Neural progenitor cell (in vitro differentiated cells): ENCODE results near the gene CLN5. TPM values are rescaled to one million over a fixed set of nuclear protein-coding genes. Genes with fewer than 3 reads are reported as not detected.

Source experiments
- DNase-seq: peaks from one replicate; pipeline ENCODE4 v3.0.0-alpha.2; 2016; ENCODE audit warnings: low spot score
- H2AFZ ChIP-seq: fragments of 200-600 bp; sonication (generic); replicated peaks from 2 replicates; pipeline ENCODE4 v1.6.1; 2016; ENCODE audit warnings: antibody characterized with exemption
- H3F3A ChIP-seq: fragments of 200-600 bp; sonication (generic); 2 replicates; pipeline ENCODE4 v1.6.1; 2016; ENCODE audit warnings: antibody characterized with exemption, low read depth
- H3K27ac ChIP-seq: fragments of 200-600 bp; sonication (generic); 2 replicates; pipeline ENCODE4 v1.5.1; 2016; ENCODE audit warnings: mild to moderate bottlenecking
- H3K27me3 ChIP-seq: fragments of 200-600 bp; sonication (generic); 2 replicates; pipeline ENCODE4 v1.6.1; 2016; ENCODE audit warnings: mild to moderate bottlenecking, moderate library complexity
- H3K36me3 ChIP-seq: fragments of 200-600 bp; sonication (generic); 2 replicates; pipeline ENCODE4 v1.5.1; 2016
- H3K4me1 ChIP-seq: fragments of 200-600 bp; sonication (generic); 2 replicates; pipeline ENCODE4 v1.6.1; 2016; ENCODE audit warnings: mixed run types
- H3K4me2 ChIP-seq: fragments of 200-600 bp; sonication (generic); 2 replicates; pipeline ENCODE4 v1.6.1; 2016
- H3K4me3 ChIP-seq: fragments of 200-600 bp; sonication (generic); 2 replicates; pipeline ENCODE4 v1.5.1; 2016
- H3K79me2 ChIP-seq: fragments of 200-600 bp; sonication (generic); 2 replicates; pipeline ENCODE4 v1.6.1; 2016; ENCODE audit warnings: low read depth
- H3K9ac ChIP-seq: fragments of 200-600 bp; sonication (generic); 2 replicates; pipeline ENCODE4 v1.6.1; 2016
- H3K9me3 ChIP-seq: fragments of 200-600 bp; sonication (generic); 2 replicates; pipeline ENCODE4 v1.5.1; 2016; ENCODE audit warnings: low read depth
- H4K20me1 ChIP-seq: fragments of 200-600 bp; sonication (generic); 2 replicates; pipeline ENCODE4 v1.6.1; 2016; ENCODE audit warnings: low read depth
- H3K27ac Mint-ChIP-seq: 3 replicates; pipeline ENCODE4 v1.8.0; 2021; ENCODE audit warnings: mixed read lengths
- H3K27me3 Mint-ChIP-seq: 2 replicates; pipeline ENCODE4 v1.8.0; 2022; ENCODE audit warnings: low read depth, mild to moderate bottlenecking, inconsistent platforms, moderate library complexity, mixed read lengths; ENCODE audit not compliant: insufficient read depth
- H3K36me3 Mint-ChIP-seq: 3 replicates; pipeline ENCODE4 v1.8.0; 2021; ENCODE audit warnings: mixed read lengths
- H3K4me1 Mint-ChIP-seq: 3 replicates; pipeline ENCODE4 v1.8.0; 2021; ENCODE audit warnings: mixed read lengths
- H3K4me3 Mint-ChIP-seq: 3 replicates; pipeline ENCODE4 v1.8.0; 2021; ENCODE audit warnings: mild to moderate bottlenecking, moderate library complexity, mixed read lengths
- H3K9me3 Mint-ChIP-seq: 3 replicates; pipeline ENCODE4 v1.8.0; 2020; ENCODE audit warnings: mixed read lengths
- CTCF ChIP-seq: fragments of 200-600 bp; sonication (generic); IDR thresholded peaks from 2 replicates; pipeline ENCODE4 v1.5.1; 2017; ENCODE audit warnings: antibody characterized with exemption, mild to moderate bottlenecking
- EZH2 ChIP-seq: fragments of 200-600 bp; sonication (generic); IDR thresholded peaks from 2 replicates; pipeline ENCODE4 v1.6.1; 2017; ENCODE audit warnings: antibody characterized with exemption, mild to moderate bottlenecking, moderate library complexity
- EZH2phosphoT487 ChIP-seq: fragments of 200-600 bp; sonication (generic); IDR thresholded peaks from 2 replicates; pipeline ENCODE4 v1.6.1; 2017; ENCODE audit warnings: antibody characterized with exemption
- total RNA-seq: library from RNA; depleted of rRNA; stranded (reverse); fragments of >200 nt; gene quantifications from 2 replicates; pipeline ENCODE4 v1.2.3, GENCODE V29; 2015; ENCODE audit warnings: low replicate concordance

The CLN5 gene
- total RNA-seq, 1 donor from 2014 or later = 28.5 TPM

DNA sequence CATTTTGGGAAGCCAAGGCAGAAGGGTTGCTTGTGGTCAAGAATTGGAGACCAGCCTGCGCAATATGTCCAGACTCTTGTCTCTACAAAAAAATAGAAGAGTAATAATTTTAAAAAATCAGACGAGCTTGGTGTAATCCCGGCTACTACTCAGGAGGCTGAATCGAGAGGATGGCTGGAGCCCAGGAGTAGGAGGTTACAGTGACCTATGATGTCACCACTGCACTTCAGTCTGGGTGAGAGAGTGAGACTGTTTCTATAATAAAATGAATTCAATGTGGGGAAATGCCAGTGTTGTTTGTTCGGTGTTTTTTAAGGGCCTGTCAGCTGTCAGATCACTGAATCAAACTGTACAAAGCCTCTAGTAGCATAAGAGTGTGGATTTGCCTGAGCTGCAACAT, 36.3 kb downstream of the CLN5 start:
- Mint-ChIP-seq H3K9me3 (peaks cover 2% of the 10 kb centered on the region), H3K36me3 (no peaks in the 10 kb centered on the region), H3K4me1 (peaks cover 33% of the 10 kb centered on the region), H3K27me3 (peaks cover 2% of the 10 kb centered on the region), H3K27ac (no peak overlapping the region), H3K4me3 (peak overlapping the region; percentile 90)
- Histone ChIP-seq H3K9me3 (no peaks in the 10 kb centered on the region), H3F3A (peaks cover 13% of the 10 kb centered on the region), H4K20me1 (peaks cover 32% of the 10 kb centered on the region), H3K27ac (no peak overlapping the region), H3K4me1 (peaks cover 31% of the 10 kb centered on the region), H3K79me2 (peaks cover 35% of the 10 kb centered on the region), H3K27me3 (no peaks in the 10 kb centered on the region), H3K36me3 (no peaks in the 10 kb centered on the region), H3K9ac (no peak overlapping the region), H2AFZ (no peak overlapping the region), H3K4me2 (peak overlapping the region; percentile 96), H3K4me3 (peak overlapping the region; percentile 98)
- DNase-seq = no peak
- TF ChIP-seq EZH2 = no peak
- TF ChIP-seq CTCF = no peak
- TF ChIP-seq EZH2phosphoT487 = no peak

DNA sequence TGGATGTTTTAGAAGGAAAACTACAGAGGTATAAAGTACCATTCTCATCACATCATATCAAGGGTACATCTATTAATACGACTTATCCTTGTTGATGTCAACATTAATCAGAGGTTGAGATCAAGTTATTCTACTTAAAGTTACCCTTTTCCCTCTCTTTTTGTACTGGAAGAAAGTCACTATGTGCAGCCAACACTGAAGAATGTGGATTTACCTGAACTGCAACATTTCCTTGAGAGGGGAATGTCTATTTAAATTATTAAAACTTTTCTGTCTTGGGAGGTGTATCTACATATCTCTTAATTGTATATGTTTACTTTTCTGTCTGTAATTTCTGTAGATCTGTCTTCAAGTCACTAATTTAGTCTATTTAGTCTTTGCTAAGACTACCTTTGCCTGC, 37.6 kb downstream of the CLN5 start:
- H3K27ac Mint-ChIP-seq = no peak overlapping the region
- no peak overlapping the region for H3K4me3 Mint-ChIP-seq
- peaks cover 2% of the 10 kb centered on the region for H3K27me3 Mint-ChIP-seq

DNA sequence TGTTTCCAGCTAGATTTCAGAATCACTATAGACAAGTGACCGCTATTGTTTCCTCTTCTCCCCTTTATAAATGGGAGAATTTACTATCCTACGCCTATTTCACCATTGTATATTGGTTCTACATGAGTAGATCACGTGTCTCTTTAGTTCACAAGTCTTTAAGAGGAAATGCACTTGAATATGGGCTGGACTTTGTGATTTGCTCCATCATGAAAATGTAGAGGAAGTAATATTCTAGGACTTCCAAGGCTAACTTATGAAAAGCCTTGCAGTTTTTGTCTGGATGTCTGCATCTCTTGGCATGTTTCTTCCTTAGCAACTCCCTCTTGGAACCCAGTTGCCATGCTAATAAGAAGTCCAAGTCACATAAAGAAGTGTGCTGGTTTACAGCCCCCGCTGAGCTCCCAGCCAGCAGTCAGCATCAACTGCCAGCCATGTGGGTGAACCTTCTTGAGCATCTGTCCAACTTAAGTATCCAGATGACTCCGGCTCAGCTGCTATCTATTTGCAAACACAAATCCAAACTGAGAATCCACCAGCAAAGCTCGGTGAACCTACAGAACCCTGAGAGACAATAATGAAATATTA, 39.9 kb downstream of the CLN5 start:
- Histone ChIP-seq H3K79me2 (peaks cover 1% of the 10 kb centered on the region), H2AFZ (no peak overlapping the region), H3K27me3 (no peaks in the 10 kb centered on the region), H3K36me3 (no peaks in the 10 kb centered on the region), H3K9me3 (no peaks in the 10 kb centered on the region), H4K20me1 (no peaks in the 10 kb centered on the region), H3F3A (peaks cover 12% of the 10 kb centered on the region), H3K27ac (no peak overlapping the region), H3K4me3 (no peak overlapping the region), H3K9ac (no peak overlapping the region), H3K4me2 (no peak overlapping the region), H3K4me1 (peaks cover 10% of the 10 kb centered on the region)
- Mint-ChIP-seq H3K9me3 (peaks cover 4% of the 10 kb centered on the region), H3K36me3 (no peaks in the 10 kb centered on the region), H3K27me3 (peaks cover 2% of the 10 kb centered on the region), H3K27ac (no peak overlapping the region), H3K4me3 (no peak overlapping the region), H3K4me1 (peaks cover 7% of the 10 kb centered on the region)
- TF ChIP-seq EZH2phosphoT487 (no peak), CTCF (no peak), EZH2 (no peak)
- no peak for DNase-seq

More for the DNA sequence above, 37.6 kb downstream of the CLN5 start:
- Histone ChIP-seq H3K36me3 (no peaks in the 10 kb centered on the region), H2AFZ (no peak overlapping the region), H3K4me2 (no peak overlapping the region), H3K27ac (no peak overlapping the region), H3K27me3 (no peaks in the 10 kb centered on the region), H3F3A (peaks cover 13% of the 10 kb centered on the region), H3K79me2 (peaks cover 22% of the 10 kb centered on the region), H3K4me1 (peaks cover 20% of the 10 kb centered on the region), H3K9ac (no peak overlapping the region), H4K20me1 (peaks cover 19% of the 10 kb centered on the region), H3K4me3 (no peak overlapping the region), H3K9me3 (no peaks in the 10 kb centered on the region)
- Mint-ChIP-seq H3K9me3 (peaks cover 4% of the 10 kb centered on the region), H3K36me3 (no peaks in the 10 kb centered on the region), H3K4me1 (peaks cover 23% of the 10 kb centered on the region)
- no peak for DNase-seq
- TF ChIP-seq EZH2phosphoT487 (no peak), CTCF (no peak), EZH2 (no peak)
